HG02763 (cell line): Measurements from ENCODE around the gene EPM2AIP1.
"Not testable (repeated sequence)": the region's sequence is repeated elsewhere in the genome, so short reads cannot be mapped to it uniquely, and the experiment has no call there.

ENCODE experiments used
- ATAC-seq: cut with Tn5 transposase; IDR thresholded peaks from one replicate; pipeline ENCODE4 v1.9.1; 2021; ENCODE audit warnings: mild to moderate bottlenecking, moderate library complexity; ENCODE audit not compliant: unreplicated experiment

EPM2AIP1 gene

DNA sequence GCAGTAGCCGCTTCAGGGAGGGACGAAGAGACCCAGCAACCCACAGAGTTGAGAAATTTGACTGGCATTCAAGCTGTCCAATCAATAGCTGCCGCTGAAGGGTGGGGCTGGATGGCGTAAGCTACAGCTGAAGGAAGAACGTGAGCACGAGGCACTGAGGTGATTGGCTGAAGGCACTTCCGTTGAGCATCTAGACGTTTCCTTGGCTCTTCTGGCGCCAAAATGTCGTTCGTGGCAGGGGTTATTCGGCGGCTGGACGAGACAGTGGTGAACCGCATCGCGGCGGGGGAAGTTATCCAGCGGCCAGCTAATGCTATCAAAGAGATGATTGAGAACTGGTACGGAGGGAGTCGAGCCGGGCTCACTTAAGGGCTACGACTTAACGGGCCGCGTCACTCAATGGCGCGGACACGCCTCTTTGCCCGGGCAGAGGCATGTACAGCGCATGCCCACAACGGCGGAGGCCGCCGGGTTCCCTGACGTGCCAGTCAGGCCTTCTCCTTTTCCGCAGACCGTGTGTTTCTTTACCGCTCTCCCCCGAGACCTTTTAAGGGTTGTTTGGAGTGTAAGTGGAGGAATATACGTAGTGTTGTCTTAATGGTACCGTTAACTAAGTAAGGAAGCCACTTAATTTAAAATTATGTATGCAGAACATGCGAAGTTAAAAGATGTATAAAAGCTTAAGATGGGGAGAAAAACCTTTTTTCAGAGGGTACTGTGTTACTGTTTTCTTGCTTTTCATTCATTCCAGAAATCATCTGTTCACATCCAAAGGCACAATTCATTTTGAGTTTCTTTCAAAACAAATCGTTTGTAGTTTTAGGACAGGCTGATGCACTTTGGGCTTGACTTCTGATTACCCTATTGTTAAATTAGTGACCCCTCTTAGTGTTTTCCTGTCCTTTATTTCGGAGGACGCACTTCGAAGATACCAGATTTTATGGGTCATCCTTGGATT, 674 bp upstream of the EPM2AIP1 start, which contains the start of gene MLH1:
Gene MLH1 (plus strand): TSS at position 193 of the 958 bp plus-strand sequence. CDS start 30 bp downstream, at position 223.
- peak; percentile 90 for ATAC-seq

DNA sequence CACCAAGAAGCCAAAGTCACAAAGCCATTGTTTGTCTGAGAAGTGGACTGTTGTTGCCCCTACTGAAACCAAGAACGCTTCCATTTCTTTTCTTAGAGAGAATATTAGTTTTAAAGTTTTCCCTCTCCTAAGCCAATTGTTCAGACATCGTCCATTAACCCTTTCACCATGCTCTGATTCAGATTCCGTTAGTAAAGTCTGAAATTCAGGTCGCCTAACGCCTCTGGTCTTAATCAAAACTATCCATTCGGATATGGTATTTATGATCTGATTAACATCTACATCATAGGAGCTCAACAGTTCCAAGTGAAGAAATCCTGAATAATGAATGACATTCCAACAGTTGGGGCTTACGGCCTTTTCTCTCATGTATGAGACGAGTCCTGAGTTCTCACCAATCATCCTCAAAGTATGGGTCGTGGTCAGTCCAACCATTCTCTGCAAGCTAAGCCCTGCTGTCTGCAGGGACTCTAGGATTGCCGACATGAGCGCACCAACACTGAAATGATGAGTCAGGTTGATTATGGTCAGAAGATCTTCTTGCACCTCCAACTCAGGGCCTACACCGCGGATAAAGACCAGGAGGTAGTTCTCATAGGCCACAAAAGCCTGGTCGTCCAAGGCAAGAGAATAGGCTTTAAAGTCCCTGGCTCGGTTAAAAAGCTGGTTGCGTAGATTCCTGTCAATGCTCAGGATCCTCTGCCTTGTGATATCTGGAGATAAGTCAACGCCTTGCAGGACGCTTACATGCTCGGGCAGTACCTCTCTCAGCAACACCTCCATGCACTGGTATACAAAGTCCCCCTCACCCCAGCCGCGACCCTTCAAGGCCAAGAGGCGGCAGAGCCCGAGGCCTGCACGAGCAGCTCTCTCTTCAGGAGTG, 767 bp downstream of the EPM2AIP1 start:
- ATAC-seq: no peak

DNA sequence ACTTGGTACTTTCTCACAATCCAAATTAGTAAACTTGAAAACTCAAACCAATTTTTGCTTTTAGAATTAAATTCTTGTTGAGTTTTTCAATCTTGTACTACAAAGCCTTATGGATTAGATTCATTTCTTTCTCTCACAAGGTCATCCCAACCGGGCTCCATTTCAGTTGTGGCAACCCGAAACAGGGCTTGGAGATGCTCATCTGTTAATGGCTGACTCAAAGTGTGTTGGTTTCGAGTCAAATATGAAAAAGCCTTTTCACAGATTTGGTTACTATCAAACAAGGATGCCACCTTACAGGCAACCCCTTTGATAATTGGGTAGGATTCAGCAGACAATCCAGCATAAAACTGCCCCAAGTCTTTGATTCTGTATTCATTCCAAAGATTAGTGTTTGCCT, 1.8 kb downstream of the EPM2AIP1 start:
- no peak for ATAC-seq

DNA sequence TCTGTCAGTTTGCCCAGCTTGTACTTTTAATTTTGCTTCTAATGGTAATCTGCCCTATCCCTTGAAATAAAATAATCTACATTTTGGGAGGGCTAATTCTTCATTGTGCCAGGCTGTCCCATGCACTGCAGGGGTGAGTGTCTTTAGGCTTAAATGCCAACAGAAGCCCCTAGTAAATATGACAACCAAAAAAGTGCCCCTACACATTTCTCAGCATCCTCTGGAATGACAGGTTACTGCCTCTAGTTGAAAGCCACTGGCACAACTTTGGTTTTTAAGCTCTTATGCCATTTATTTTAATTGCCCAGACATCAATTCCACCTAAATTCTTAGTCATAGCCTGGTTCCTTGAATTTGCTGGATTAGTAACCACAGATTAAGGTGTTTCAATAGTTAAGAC, 3.4 kb downstream of the EPM2AIP1 start:
- ATAC-seq: no peak

DNA sequence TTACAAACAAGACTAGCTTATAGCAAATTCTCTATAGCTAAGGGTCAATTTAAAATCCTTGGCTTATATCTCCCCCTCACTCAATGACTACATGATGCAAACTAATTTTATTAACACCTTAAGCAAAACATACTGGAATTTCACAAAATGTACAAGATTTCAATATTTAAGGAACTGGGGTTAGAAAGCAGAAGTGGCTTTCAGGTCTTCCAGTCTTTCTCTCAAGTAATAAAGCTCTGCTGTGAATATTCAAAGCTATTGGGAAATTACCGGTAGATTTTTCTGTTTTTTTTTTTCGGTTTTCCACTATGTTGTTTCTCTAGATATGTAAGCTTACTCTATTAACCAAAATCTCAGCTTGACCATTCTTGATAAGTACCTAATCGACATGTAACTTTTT, 3.9 kb downstream of the EPM2AIP1 start:
- ATAC-seq: no peak

DNA sequence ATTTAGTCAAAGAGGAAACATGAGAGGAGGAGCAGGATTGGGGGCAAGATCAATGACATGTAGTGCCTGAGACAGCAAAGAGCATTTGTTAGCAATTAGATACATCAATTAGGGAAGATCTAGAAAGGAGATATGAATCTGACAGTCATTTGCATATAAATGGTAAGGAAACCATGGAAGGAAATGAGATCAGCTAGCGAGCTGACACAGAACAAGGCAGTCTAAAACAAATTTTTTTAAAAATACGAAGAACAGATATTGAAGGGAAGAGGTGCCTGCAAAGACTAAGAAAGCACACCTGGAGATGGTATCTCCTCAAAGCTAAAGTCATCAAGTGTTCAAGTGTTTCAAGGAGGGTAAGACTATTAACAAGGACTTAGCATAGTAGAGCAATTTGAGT, 4.6 kb downstream of the EPM2AIP1 start:
- no peak for ATAC-seq

DNA sequence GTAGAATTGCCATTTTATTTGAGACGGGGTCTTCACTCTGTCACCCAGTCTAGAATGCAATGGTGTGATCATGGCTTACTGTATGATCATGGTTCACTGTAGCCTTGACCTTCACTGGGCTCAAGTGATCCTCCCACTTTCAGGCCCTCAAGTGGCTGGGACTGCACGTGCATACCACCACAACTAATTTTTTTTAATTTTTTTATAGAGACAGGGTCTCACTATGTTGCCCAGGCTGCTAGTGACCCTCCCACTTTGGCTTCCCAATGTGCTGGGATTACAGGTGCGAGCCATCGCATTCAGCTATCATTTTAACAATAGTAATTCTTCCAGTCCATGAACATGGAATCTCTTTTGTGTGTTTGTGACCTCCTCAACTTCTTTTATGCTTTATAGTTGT, 11.9 kb downstream of the EPM2AIP1 start:
- no peak for ATAC-seq

DNA sequence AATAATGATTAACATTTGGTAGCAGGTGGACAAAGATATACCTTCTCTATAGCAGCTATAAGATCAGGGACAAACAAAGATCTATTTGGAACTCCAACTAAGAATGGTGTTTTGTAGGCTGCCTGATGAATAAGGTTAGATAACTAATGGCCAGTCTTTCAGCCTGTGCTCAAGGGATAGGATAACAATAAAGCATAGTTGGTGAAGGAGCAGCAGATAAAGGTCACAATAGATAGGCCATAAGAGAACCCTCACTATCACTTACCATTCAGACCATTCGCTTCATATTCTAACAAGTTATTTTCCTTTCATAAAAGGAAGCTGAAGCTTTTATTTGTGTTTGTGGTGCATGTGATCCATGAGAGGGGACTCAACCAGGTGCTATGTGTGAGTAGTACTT, 19.8 kb downstream of the EPM2AIP1 start:
- no peak for ATAC-seq

DNA sequence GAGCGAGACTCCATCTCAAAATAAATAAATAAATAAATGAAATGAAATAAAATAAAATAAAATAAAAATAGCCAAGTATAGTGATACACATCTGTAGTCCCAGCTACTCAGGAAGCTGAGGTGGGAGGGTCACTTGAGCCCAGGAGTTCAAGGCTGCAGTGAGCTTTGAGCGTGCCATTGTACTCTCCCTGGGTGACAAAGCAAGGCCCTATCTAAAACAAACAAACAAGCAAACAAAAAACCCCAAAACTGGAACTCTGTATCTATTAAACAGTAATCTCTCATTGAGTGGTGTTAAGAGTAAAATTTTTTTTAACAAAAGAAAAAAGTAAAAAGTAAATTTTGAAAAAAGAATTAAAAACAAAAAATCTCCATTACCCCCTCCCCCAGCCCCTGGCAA, 20.8 kb downstream of the EPM2AIP1 start:
- ATAC-seq: no peak

DNA sequence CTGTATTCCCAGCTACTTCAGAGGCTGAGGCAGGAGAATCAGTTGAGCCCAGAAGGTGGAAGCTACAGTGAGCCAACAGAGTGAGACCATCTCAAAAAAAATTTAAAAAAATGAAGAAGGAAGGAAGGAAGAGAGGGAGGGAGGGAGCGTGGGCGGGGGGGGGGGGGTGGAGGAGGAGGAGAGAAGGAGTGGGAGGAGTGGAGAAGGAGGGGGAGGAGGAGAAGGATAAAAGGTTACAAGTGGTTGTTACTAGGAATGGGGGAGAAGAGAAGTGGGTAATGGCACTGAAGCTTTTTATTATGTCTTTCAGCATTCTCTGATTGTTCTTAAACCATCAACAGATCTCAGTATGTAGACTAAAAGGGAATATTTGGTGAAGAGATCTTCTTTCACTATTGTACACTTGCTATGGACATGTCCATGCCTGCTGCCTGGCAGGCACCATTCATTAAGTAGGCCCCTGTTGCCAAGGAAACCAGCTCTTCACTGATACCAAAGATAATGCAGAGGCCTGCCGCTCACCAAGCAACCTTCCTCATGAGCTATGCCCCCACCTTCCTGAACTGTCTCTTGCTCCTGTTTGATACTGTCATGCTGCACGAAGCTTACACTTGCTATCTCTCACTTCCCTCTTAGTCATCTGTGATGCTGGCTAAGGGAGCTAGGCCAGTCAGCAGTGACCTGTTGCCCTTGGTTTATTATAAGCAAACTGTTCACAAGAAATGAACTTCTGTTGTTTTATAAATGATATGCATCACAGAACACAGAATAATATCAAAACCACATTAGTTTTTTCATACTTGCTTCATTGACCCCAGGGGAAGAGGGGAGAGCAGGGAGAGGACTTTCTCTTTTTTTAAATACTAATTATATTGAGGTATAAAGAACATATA, 23.1 kb downstream of the EPM2AIP1 start:
- ATAC-seq: peak; percentile 99

DNA sequence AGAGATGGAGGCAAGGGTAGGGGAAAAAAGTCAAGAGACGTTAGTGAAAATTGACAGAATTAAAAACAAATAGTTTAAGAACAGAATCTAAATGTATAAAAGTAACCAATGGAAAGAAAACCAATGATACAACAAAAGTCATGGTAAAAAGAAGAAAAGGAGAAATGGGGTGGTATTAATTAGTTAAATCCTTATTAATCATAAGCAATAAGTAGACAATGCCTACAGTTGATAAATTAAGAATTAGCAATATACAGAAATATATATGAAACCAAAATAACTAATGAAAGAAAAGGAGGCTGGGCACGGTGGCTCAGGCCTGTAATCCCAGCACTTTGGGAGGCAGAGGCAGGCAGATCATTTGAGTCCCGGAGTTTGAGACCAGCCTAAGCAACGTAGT, 23.8 kb downstream of the EPM2AIP1 start:
- ATAC-seq: no peak

DNA sequence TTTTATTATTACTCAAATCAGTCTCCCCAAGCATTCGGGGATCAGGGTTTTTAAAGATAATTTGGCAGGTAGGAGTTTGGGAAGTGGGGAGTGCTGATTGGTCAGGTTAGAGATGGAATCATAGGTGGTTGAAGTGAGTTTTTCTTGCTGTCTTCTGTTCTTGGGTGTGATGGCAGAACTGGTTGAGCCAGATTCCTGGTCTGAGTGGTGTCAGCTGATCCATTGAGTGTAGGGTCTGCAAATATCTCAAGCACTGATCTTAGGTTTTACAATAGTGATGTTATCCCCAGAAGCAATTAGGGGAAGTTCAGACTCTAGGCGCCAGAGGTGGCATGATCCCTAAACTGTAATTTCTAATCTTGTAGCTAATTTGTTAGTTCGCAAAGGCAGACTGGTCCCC, 27.5 kb downstream of the EPM2AIP1 start:
- no peak for ATAC-seq

DNA sequence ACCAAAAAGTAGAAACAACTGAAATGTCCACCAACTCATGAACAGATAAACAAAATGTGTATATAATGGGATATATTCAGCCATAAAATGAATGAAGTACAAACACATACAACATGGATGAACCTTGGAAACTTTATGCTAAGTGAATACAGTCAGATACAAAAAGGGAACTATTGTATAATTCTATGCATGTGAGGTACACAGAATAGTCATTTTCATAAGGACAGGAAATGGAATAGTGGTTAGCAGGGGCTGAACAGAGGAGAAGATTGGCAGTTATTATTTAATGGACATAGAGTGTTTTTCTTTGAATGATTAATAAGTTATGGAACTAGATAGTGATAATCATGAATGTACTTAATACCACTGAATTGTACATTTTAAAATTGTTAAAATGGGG, 28.1 kb downstream of the EPM2AIP1 start:
- no peak for ATAC-seq

DNA sequence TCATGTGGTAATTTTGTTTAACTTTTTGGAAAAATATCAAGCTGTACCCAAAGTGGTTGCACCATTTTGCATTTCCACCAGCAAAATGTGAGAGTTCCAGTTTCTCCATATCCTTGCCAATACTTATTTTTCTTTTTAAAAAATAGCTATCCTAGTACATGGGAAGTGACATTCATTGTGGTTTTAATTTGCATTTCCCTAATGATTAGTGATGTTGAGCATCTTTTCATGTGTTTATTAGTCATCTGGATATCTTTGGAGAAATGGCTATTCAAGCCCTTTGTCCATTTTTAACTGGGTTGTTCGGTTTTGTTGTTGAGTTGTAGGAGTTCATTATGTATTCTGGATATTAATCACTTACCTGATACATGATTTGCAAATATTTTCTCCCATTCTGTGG, 28.6 kb downstream of the EPM2AIP1 start:
- ATAC-seq: no peak

DNA sequence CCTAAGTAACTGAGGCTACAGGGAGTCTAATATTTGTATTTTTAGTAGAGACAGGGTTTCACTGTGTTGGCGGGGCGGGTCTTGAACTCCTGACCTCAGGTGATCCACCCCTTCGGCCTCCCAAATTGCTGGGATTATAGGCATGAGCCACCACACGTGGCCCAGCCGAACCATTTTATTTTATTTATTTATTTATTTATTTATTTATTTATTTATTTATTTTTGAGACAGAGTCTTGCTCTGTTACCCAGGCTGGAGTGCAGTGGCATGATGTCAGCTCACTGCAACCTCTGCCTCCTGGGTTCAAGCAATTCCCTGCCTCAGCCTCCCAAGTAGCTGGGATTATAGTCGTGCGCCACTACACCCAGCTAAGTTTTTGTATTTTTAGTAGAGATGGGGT, 29.9 kb downstream of the EPM2AIP1 start:
- not testable (repeated sequence) for ATAC-seq

DNA sequence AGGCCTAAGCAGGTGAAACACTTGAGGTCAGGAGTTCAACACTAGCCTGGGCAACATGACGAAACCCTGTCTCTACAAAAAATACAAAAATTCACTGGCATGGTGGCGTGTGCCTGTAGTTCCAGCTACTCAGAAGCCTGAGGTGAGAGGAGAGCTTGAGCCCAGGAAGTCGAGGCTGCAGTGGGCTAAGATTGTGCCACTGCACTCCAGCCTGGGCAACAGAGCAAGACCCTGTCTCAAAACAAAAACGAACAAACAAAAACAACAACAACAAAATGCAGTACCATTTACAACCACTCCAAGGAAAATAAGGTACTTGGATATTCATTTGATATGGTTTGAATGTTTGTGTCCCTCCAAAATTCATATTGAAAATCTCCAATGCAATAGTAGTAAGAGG, 32.4 kb downstream of the EPM2AIP1 start:
- no peak for ATAC-seq

DNA sequence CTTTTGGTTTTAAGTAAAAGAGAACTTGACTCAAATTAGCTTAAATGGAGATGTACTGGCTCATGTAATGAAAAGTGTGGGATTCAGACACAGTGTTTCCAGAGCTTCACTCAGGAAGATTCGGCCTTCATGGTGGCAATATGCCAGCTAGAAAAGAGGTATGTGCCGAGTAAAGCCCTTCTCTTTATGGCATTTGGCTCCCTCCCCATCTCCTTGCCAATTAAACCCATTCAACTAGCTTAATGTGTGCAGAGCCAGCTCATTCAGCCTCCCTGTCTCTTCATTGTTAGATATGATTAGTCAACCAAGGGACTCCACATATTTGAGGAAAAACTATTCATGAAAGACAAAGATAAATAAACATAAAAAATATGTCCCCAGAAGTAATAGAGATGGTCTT, 33.1 kb downstream of the EPM2AIP1 start:
- ATAC-seq: no peak

DNA sequence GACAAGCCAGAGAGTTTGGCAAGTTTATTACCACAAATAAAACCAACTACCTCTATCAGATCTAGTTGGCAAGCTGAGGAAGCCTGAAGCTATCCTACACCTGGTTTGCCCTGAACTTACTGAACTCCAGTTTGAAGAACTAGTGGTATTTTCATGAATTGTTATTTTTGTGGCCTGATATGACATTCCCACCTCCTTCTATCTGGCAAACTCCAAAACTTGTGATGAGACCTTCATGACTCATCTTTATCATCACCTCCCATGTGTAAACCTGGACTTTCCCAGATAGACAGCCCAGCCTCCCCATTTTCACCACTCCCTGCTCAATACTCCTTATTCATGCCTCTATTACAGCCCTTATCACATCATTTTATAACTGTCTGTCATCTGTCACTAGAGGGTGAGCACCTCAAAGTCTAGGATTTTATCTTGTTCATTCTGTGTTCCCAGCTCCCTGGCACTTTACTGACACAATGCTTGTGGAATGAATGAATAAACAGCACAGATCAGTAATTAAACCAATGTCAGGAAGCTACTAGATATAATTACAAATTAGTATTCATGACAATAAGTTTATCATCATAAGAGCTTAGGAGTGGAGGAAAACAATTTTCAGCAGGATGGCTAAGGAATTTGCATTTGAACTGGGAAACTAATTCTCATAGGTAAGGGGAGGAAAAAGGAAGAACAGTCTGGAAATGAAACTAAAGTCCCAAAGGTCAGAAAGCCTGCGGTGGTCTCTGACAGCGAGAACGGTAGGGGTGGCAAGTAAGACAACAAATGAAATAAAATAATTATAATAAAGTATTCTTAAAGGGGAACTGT, 34.9 kb downstream of the EPM2AIP1 start:
- ATAC-seq: no peak

DNA sequence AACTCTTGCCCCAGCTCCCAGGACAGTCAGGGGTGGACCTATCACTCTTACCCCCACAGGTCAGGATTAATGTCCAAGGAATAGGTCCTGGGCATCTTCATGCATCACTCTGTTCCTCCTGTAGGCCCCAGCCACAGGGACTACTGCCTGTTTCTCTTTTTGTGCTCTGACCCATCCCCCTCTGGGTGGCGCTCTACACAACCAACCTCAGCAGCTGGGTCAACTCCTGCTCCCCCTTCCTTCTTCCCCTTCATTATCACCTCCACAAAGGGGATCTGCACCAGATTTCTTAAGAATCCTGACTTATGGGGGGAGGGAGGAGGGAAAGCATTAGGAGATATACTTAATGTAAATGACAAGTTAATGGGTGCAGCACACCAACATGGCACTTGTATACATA, 35.9 kb downstream of the EPM2AIP1 start:
- ATAC-seq: no peak

DNA sequence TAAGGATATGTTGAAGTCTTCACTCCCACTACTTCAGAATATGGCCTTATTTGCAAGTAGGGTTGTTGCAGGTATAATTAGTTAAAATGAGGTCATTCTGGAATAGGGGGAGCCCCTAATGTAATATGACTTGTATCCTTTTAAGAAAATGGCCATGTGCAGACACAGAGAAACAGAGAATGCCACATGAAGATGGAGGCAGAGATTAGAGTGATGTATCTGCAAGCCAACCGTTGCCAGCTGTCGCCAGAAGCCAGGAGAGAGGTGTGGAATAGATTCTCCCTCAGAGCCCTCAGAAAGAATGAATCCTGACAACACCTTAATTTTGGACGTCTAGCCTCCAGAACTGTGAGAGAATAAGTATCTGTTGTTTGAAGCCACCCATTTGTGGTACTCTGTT, 36.8 kb downstream of the EPM2AIP1 start:
- ATAC-seq: no peak
